GM23338 (cell line): Measurements from ENCODE around the gene IGF2BP2.

Source experiments
- CREB1 ChIP-seq: fragments of 250-450 bp; sonication (Bioruptor Pico); IDR thresholded peaks from 2 replicates; pipeline ENCODE4 v1.5.0; 2020; ENCODE audit warnings: low read depth, mild to moderate bottlenecking, moderate library complexity
- EZH2 ChIP-seq: fragments of 200-600 bp; sonication (generic); IDR thresholded peaks from one replicate; pipeline ENCODE4 v1.8.0; 2017; ENCODE audit warnings: antibody characterized with exemption, mild to moderate bottlenecking, low read depth; ENCODE audit not compliant: unreplicated experiment
- EZH2phosphoT487 ChIP-seq: fragments of 200-600 bp; sonication (generic); IDR thresholded peaks from one replicate; pipeline ENCODE4 v1.8.1; 2018; ENCODE audit warnings: antibody characterized with exemption; ENCODE audit not compliant: unreplicated experiment
- JUNB ChIP-seq: IDR thresholded peaks from one replicate; pipeline ENCODE4 v1.6.1; 2016; ENCODE audit warnings: antibody characterized with exemption; ENCODE audit not compliant: unreplicated experiment
- POLR2AphosphoS5 ChIP-seq: IDR thresholded peaks from 2 replicates; pipeline ENCODE4 v1.6.1; 2016; ENCODE audit warnings: antibody characterized with exemption, low read depth
- ZNF331 ChIP-seq: fragments of 250-450 bp; sonication (Bioruptor Pico); IDR thresholded peaks from 2 replicates; pipeline ENCODE4 v1.5.0; 2020; ENCODE audit warnings: low read depth, mild to moderate bottlenecking, moderate library complexity
- TF ChIP-seq, protein P1 (sequence below), 2 experiments: fragments of 200-600 bp in 1 of 2; sonication (generic) in 1 of 2; conservative IDR thresholded peaks; 2 replicates each; pipeline versions ENCODE4 v1.5.1 to v1.6.1; 2016 to 2017; ENCODE audit warnings: antibody characterized with exemption in 2 of 2, low read depth in 2 of 2, mild to moderate bottlenecking in 2 of 2, moderate library complexity in 1 of 2
- TF ChIP-seq, protein P2 (sequence below): IDR thresholded peaks from one replicate; pipeline ENCODE4 v1.6.1; 2018; ENCODE audit warnings: antibody characterized with exemption; ENCODE audit not compliant: unreplicated experiment
- TF ChIP-seq, protein P3 (sequence below): fragments of 250-450 bp; sonication (Bioruptor Pico); IDR thresholded peaks from 2 replicates; pipeline ENCODE4 v1.5.0; 2020; ENCODE audit warnings: mild to moderate bottlenecking, moderate library complexity

DNA sequence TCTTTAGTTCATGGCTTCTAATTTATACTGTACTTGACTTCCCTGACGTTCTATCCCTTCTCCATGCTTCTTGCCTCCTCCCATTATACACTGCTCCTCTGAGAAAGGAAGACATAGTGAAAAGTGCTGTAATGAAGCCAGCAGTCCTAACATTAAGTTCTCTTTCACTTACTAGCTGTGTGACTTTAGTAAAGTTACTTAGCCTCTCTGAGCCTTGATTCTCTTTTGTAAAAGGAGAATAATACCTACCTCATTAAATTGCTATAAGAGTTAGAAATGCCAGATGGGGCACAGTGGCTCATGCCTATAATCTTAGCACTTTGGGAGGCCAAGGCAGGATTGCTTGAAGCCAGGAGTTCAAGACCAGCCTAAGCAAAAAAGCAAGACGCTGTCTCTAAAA, 18.8 kb upstream of the IGF2BP2 start:
- TF ChIP-seq POLR2AphosphoS5 (no peak), EZH2 (no peak), EZH2phosphoT487 (no peak), CREB1 (no peak), JUNB (no peak), ZNF331 (CRISPR knock-in tag) (no peak)
- TF ChIP-seq, protein P1, sequence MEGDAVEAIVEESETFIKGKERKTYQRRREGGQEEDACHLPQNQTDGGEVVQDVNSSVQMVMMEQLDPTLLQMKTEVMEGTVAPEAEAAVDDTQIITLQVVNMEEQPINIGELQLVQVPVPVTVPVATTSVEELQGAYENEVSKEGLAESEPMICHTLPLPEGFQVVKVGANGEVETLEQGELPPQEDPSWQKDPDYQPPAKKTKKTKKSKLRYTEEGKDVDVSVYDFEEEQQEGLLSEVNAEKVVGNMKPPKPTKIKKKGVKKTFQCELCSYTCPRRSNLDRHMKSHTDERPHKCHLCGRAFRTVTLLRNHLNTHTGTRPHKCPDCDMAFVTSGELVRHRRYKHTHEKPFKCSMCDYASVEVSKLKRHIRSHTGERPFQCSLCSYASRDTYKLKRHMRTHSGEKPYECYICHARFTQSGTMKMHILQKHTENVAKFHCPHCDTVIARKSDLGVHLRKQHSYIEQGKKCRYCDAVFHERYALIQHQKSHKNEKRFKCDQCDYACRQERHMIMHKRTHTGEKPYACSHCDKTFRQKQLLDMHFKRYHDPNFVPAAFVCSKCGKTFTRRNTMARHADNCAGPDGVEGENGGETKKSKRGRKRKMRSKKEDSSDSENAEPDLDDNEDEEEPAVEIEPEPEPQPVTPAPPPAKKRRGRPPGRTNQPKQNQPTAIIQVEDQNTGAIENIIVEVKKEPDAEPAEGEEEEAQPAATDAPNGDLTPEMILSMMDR (conservative IDR thresholded peaks at IDR 0.05; ENCODE audit: low read depth in 2 of 2) = no peak
- TF ChIP-seq, protein P2, sequence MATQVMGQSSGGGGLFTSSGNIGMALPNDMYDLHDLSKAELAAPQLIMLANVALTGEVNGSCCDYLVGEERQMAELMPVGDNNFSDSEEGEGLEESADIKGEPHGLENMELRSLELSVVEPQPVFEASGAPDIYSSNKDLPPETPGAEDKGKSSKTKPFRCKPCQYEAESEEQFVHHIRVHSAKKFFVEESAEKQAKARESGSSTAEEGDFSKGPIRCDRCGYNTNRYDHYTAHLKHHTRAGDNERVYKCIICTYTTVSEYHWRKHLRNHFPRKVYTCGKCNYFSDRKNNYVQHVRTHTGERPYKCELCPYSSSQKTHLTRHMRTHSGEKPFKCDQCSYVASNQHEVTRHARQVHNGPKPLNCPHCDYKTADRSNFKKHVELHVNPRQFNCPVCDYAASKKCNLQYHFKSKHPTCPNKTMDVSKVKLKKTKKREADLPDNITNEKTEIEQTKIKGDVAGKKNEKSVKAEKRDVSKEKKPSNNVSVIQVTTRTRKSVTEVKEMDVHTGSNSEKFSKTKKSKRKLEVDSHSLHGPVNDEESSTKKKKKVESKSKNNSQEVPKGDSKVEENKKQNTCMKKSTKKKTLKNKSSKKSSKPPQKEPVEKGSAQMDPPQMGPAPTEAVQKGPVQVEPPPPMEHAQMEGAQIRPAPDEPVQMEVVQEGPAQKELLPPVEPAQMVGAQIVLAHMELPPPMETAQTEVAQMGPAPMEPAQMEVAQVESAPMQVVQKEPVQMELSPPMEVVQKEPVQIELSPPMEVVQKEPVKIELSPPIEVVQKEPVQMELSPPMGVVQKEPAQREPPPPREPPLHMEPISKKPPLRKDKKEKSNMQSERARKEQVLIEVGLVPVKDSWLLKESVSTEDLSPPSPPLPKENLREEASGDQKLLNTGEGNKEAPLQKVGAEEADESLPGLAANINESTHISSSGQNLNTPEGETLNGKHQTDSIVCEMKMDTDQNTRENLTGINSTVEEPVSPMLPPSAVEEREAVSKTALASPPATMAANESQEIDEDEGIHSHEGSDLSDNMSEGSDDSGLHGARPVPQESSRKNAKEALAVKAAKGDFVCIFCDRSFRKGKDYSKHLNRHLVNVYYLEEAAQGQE = no peak
- TF ChIP-seq, protein P3, sequence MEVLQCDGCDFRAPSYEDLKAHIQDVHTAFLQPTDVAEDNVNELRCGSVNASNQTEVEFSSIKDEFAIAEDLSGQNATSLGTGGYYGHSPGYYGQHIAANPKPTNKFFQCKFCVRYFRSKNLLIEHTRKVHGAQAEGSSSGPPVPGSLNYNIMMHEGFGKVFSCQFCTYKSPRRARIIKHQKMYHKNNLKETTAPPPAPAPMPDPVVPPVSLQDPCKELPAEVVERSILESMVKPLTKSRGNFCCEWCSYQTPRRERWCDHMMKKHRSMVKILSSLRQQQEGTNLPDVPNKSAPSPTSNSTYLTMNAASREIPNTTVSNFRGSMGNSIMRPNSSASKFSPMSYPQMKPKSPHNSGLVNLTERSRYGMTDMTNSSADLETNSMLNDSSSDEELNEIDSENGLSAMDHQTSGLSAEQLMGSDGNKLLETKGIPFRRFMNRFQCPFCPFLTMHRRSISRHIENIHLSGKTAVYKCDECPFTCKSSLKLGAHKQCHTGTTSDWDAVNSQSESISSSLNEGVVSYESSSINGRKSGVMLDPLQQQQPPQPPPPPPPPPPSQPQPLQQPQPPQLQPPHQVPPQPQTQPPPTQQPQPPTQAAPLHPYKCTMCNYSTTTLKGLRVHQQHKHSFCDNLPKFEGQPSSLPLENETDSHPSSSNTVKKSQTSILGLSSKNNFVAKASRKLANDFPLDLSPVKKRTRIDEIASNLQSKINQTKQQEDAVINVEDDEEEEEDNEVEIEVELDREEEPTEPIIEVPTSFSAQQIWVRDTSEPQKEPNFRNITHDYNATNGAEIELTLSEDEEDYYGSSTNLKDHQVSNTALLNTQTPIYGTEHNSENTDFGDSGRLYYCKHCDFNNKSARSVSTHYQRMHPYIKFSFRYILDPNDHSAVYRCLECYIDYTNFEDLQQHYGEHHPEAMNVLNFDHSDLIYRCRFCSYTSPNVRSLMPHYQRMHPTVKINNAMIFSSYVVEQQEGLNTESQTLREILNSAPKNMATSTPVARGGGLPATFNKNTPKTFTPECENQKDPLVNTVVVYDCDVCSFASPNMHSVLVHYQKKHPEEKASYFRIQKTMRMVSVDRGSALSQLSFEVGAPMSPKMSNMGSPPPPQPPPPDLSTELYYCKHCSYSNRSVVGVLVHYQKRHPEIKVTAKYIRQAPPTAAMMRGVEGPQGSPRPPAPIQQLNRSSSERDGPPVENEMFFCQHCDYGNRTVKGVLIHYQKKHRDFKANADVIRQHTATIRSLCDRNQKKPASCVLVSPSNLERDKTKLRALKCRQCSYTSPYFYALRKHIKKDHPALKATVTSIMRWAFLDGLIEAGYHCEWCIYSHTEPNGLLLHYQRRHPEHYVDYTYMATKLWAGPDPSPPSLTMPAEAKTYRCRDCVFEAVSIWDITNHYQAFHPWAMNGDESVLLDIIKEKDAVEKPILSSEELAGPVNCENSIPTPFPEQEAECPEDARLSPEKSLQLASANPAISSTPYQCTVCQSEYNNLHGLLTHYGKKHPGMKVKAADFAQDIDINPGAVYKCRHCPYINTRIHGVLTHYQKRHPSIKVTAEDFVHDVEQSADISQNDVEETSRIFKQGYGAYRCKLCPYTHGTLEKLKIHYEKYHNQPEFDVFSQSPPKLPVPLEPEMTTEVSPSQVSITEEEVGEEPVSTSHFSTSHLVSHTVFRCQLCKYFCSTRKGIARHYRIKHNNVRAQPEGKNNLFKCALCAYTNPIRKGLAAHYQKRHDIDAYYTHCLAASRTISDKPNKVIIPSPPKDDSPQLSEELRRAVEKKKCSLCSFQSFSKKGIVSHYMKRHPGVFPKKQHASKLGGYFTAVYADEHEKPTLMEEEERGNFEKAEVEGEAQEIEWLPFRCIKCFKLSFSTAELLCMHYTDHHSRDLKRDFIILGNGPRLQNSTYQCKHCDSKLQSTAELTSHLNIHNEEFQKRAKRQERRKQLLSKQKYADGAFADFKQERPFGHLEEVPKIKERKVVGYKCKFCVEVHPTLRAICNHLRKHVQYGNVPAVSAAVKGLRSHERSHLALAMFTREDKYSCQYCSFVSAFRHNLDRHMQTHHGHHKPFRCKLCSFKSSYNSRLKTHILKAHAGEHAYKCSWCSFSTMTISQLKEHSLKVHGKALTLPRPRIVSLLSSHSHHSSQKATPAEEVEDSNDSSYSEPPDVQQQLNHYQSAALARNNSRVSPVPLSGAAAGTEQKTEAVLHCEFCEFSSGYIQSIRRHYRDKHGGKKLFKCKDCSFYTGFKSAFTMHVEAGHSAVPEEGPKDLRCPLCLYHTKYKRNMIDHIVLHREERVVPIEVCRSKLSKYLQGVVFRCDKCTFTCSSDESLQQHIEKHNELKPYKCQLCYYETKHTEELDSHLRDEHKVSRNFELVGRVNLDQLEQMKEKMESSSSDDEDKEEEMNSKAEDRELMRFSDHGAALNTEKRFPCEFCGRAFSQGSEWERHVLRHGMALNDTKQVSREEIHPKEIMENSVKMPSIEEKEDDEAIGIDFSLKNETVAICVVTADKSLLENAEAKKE (CRISPR knock-in tag) = no peak
